ENCODE results near the gene NEMP2.

Gene NEMP2

DNA sequence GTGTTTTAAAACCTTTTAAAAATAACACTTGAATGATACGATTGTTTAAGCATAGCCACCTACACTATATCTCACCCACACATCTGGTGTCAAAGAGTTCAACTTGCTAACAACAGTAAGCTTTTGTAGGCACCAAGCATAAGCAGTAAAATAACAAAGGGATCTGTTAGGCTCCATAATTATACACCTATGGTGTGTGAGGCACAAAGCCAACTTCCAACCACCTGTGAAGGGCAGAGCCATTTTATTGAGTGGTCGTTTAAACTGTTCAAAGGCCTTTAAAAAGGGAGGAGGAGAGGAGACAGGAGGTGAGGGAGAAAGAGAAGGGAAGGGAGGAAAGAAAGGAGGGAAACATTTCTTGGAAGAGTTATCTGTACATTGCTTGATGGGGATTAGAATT, 27.9 kb downstream of the NEMP2 start:
- ATAC-seq = no peak
- TF ChIP-seq TOX (CRISPR knock-in tag; IDR thresholded peaks at IDR 0.05; ENCODE audit: borderline replicate concordance) (no peak), BACH2 (CRISPR knock-in tag; IDR thresholded peaks at IDR 0.05; ENCODE audit: borderline replicate concordance) (no peak), RARB (CRISPR knock-in tag; IDR thresholded peaks at IDR 0.05) (no peak), SNAI2 (CRISPR knock-in tag; IDR thresholded peaks at IDR 0.05) (no peak), OSR1 (CRISPR knock-in tag; IDR thresholded peaks at IDR 0.05) (no peak), ZNF70 (CRISPR knock-in tag; IDR thresholded peaks at IDR 0.05) (no peak), TSHZ2 (CRISPR knock-in tag; IDR thresholded peaks at IDR 0.05) (no peak), CSDC2 (CRISPR knock-in tag; IDR thresholded peaks at IDR 0.05) (no peak), ISL1 (CRISPR knock-in tag; IDR thresholded peaks at IDR 0.05) (no peak), CREB5 (CRISPR knock-in tag; IDR thresholded peaks at IDR 0.05; ENCODE audit: low read depth) (no peak), ARNTL (CRISPR knock-in tag; IDR thresholded peaks at IDR 0.05; ENCODE audit: borderline replicate concordance, low read depth) (no peak), GLIS3 (CRISPR knock-in tag; IDR thresholded peaks at IDR 0.05) (no peak), PPARA (CRISPR knock-in tag; IDR thresholded peaks at IDR 0.05; ENCODE audit: borderline replicate concordance) (no peak), ZNF8 (CRISPR knock-in tag; IDR thresholded peaks at IDR 0.05) (no peak), TCF4 (CRISPR knock-in tag; IDR thresholded peaks at IDR 0.05; ENCODE audit: borderline replicate concordance) (no peak)
- TF ChIP-seq, protein P1, sequence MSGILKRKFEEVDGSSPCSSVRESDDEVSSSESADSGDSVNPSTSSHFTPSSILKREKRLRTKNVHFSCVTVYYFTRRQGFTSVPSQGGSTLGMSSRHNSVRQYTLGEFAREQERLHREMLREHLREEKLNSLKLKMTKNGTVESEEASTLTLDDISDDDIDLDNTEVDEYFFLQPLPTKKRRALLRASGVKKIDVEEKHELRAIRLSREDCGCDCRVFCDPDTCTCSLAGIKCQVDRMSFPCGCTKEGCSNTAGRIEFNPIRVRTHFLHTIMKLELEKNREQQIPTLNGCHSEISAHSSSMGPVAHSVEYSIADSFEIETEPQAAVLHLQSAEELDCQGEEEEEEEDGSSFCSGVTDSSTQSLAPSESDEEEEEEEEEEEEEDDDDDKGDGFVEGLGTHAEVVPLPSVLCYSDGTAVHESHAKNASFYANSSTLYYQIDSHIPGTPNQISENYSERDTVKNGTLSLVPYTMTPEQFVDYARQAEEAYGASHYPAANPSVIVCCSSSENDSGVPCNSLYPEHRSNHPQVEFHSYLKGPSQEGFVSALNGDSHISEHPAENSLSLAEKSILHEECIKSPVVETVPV (CRISPR knock-in tag; IDR thresholded peaks at IDR 0.05) = no peak
- TF ChIP-seq, protein P2, sequence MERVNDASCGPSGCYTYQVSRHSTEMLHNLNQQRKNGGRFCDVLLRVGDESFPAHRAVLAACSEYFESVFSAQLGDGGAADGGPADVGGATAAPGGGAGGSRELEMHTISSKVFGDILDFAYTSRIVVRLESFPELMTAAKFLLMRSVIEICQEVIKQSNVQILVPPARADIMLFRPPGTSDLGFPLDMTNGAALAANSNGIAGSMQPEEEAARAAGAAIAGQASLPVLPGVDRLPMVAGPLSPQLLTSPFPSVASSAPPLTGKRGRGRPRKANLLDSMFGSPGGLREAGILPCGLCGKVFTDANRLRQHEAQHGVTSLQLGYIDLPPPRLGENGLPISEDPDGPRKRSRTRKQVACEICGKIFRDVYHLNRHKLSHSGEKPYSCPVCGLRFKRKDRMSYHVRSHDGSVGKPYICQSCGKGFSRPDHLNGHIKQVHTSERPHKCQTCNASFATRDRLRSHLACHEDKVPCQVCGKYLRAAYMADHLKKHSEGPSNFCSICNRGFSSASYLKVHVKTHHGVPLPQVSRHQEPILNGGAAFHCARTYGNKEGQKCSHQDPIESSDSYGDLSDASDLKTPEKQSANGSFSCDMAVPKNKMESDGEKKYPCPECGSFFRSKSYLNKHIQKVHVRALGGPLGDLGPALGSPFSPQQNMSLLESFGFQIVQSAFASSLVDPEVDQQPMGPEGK (CRISPR knock-in tag; IDR thresholded peaks at IDR 0.05; ENCODE audit: borderline replicate concordance) = no peak

DNA sequence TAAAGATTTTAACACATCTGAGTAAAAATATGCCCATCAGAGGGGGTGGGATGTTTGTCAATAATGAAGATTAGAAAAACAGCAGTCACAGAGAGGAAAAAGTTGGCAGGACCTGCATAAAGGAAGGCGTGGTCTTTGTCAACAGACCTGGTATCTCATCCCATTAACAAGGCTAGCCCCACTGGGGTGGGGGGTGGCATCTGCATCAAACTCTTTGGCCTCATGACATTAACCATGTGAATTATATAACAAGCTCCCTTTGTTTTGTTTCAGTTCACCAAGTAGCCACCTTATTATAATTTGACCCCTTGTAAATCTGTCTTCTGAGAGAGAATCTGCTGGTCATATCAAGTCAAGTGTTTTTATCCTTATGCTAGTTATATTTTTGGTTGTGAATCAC, 28.8 kb downstream of the NEMP2 start:
- ATAC-seq = no peak
- TF ChIP-seq PPARA (CRISPR knock-in tag; IDR thresholded peaks at IDR 0.05; ENCODE audit: borderline replicate concordance) = no peak
- TF ChIP-seq POU6F1 (CRISPR knock-in tag; IDR thresholded peaks at IDR 0.05; ENCODE audit: borderline replicate concordance, low read depth) = no peak
- no peak for TF ChIP-seq ISL1 (CRISPR knock-in tag; IDR thresholded peaks at IDR 0.05)
- no peak for TF ChIP-seq OSR1 (CRISPR knock-in tag; IDR thresholded peaks at IDR 0.05)
- TF ChIP-seq RARB (CRISPR knock-in tag; IDR thresholded peaks at IDR 0.05) = no peak
- TF ChIP-seq ZFP30 (CRISPR knock-in tag; IDR thresholded peaks at IDR 0.05) = no peak
- no peak for TF ChIP-seq BACH2 (CRISPR knock-in tag; IDR thresholded peaks at IDR 0.05; ENCODE audit: borderline replicate concordance)
- no peak for TF ChIP-seq ZNF70 (CRISPR knock-in tag; IDR thresholded peaks at IDR 0.05)
- TF ChIP-seq ZNF8 (CRISPR knock-in tag; IDR thresholded peaks at IDR 0.05) = no peak
- TF ChIP-seq, protein P2 (CRISPR knock-in tag; IDR thresholded peaks at IDR 0.05; ENCODE audit: borderline replicate concordance) = no peak
- TF ChIP-seq ARNTL (CRISPR knock-in tag; IDR thresholded peaks at IDR 0.05; ENCODE audit: borderline replicate concordance, low read depth) = no peak
- TF ChIP-seq SNAI2 (CRISPR knock-in tag; IDR thresholded peaks at IDR 0.05) = no peak
